ENCODE data around the gene ITSN1.

- no peak for TF ChIP-seq POLR2A (IDR thresholded peaks at IDR 0.05)
- no peak for TF ChIP-seq CTCF (IDR thresholded peaks at IDR 0.05)
- no peak for TF ChIP-seq EP300 (IDR thresholded peaks at IDR 0.05)
Measured at GRCh38 chr21:33938381-33938780, 296.1 kb downstream of the ITSN1 start.
